NT2/D1 (cell line): ENCODE measurements around the gene CHMP4A.

Experiments
- DNase-seq: peaks from one replicate; pipeline ENCODE4 v3.0.0-alpha.2; 2011; ENCODE audit warnings: low read depth, low spot score
- H3K27me3 ChIP-seq: 2 replicates; pipeline ENCODE4 v1.6.0; 2011; ENCODE audit warnings: mild to moderate bottlenecking; ENCODE audit not compliant: insufficient read length, insufficient read depth
- H3K36me3 ChIP-seq: 2 replicates; pipeline ENCODE4 v1.6.1; 2011; ENCODE audit warnings: mild to moderate bottlenecking, low read length, mixed read lengths; ENCODE audit not compliant: insufficient read depth, insufficient read length
- H3K4me1 ChIP-seq: 2 replicates; pipeline ENCODE4 v1.5.1; 2011; ENCODE audit not compliant: insufficient read depth, insufficient read length
- H3K4me3 ChIP-seq: 2 replicates; pipeline ENCODE4 v1.5.1; 2011; ENCODE audit warnings: low read depth; ENCODE audit not compliant: insufficient read length
- H3K9ac ChIP-seq: 2 replicates; pipeline ENCODE4 v1.6.0; 2011; ENCODE audit warnings: low read depth; ENCODE audit not compliant: insufficient read length
- H3K9me3 ChIP-seq: 2 replicates; pipeline ENCODE4 v1.5.1; 2011; ENCODE audit warnings: mild to moderate bottlenecking, low read length; ENCODE audit not compliant: insufficient read depth
- SUZ12 ChIP-seq: IDR thresholded peaks from 2 replicates; pipeline ENCODE4 v1.6.1; 2011; ENCODE audit not compliant: insufficient read length, insufficient read depth; ENCODE audit errors: extremely low read depth
- YY1 ChIP-seq: IDR thresholded peaks from 2 replicates; pipeline ENCODE4 v1.6.1; 2011; ENCODE audit not compliant: insufficient read length, insufficient read depth
- ZNF274 ChIP-seq: IDR thresholded peaks from 2 replicates; pipeline ENCODE4 v1.6.1; 2011; ENCODE audit warnings: mild to moderate bottlenecking, low read depth, low read length

The CHMP4A gene

DNA sequence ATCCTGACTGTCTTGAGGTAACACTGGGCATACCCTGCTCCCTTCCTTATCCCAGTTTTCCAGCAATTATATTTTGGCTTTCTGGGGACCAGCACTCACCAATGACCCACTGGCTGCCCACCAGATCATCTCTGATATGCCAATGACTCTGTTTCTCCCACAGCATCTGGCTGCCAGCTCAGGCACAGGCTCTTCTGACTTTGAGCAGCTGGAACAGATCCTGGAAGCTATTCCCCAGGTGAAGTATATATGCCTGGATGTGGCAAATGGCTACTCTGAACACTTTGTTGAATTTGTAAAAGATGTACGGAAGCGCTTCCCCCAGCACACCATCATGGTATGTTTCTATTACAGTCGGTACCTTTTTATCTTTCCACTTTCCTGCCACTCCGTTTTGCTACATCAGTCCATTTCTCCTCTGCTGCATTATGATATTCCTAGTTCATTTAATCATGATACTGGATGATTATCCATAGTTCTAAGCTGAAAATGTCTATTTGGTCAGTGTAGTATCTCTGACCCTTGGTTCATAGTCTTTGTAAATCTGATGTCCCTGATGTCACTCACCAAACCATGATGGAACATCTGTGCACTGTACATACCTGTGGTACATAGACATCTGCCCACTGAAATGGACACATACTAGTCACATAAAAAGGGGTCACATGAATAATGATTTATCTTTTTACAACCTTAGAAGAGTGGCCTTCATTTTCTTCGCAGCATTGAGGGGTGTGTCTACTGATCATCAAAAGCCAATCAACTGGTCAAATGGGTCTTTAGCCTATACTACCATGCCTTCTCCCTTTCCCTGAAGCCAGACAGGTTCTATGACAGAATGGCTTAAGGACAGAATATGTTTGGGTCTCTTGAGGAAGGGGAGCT is 22.8 kb upstream of the CHMP4A start:
- H3K9ac ChIP-seq, result no peak overlapping the region
- no peak overlapping the region for H3K4me3 ChIP-seq
- H3K36me3 ChIP-seq, result peaks cover 71% of the 10 kb centered on the region
- TF ChIP-seq ZNF274 (no peak), YY1 (no peak), SUZ12 (no peak)
- H3K4me1 ChIP-seq, result no peaks in the 10 kb centered on the region
- H3K27me3 ChIP-seq, result no peaks in the 10 kb centered on the region
- no peak for DNase-seq
- H3K9me3 ChIP-seq, result no peaks in the 10 kb centered on the region

DNA sequence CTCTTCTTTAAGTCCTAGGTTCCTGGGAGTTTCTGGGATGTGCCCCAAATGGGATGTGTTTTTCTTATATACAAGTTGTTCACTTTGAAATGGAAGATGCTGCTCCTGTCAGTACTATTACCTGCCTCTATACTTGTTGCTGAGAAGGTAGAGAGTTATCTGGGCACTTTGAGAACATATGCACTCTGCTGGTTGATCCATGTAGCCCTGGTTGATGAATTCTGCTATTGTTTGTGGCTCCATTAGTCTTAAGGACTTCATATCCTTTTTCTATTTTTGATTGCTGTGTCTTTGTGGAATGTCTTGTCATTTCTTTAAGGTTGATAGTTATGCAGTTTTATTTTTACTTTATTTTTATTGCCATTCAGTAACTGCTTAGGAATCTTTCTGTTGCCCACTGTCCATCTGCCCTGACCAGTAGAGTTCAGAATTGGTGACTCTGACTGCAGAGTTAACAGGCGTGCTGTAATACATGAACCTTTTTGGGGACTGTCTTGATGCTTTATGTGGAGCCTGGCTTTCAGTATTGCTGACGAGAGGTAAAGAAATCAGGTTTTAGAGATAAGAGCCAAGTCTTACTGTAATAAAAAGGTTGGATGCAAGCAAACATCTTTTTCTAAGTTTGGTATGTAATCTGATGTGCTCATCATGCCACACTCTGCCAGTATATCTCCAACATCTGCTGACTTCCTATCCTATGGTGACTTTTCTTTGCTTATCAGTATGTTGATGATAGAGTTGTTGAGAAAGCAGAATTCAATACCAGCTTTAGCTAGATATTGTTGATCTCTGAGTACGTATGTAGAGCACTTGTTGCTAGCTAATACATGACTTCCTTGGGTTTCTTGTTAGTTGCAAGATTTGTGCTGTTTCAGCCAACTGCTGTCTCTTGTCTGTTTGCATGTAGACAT is 21.1 kb upstream of the CHMP4A start:
- Histone ChIP-seq H3K4me1 (no peaks in the 10 kb centered on the region), H3K9ac (no peak overlapping the region), H3K36me3 (peaks cover 59% of the 10 kb centered on the region), H3K27me3 (no peaks in the 10 kb centered on the region), H3K9me3 (no peaks in the 10 kb centered on the region), H3K4me3 (no peak overlapping the region)
- no peak for TF ChIP-seq YY1
- no peak for TF ChIP-seq SUZ12
- TF ChIP-seq ZNF274, result no peak
- DNase-seq, result no peak

DNA sequence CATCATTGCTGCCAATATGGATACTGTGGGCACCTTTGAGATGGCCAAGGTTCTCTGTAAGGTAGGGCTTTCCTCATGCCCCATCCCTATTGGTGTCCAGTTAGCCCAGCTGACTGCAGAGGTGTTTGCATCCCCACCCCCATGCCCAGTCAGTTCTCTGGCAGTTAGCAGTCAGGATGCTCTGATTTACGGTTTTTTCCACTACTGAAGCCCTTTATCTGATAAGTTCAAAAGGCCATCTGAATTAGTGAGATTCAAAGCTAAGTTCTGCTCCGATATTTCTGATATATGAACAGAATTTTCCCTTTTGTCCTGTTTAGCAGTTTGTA is 20.2 kb upstream of the CHMP4A start:
- no peak for TF ChIP-seq SUZ12
- TF ChIP-seq ZNF274, result no peak
- no peak for TF ChIP-seq YY1
- no peak for DNase-seq
- peaks cover 54% of the 10 kb centered on the region for H3K36me3 ChIP-seq
- H3K4me1 ChIP-seq, result no peaks in the 10 kb centered on the region
- no peaks in the 10 kb centered on the region for H3K9me3 ChIP-seq
- H3K27me3 ChIP-seq, result no peaks in the 10 kb centered on the region
- peak overlapping the region; percentile 92 for H3K4me3 ChIP-seq
- H3K9ac ChIP-seq, result peak overlapping the region; percentile 83

- no peak for TF ChIP-seq YY1
- no peak for TF ChIP-seq ZNF274
- no peak for TF ChIP-seq SUZ12
- Histone ChIP-seq H3K4me1 (no peaks in the 10 kb centered on the region), H3K27me3 (no peaks in the 10 kb centered on the region), H3K36me3 (peaks cover 53% of the 10 kb centered on the region), H3K9me3 (no peaks in the 10 kb centered on the region), H3K9ac (peak within 1 kb of the TSS; percentile 95), H3K4me3 (peak within 1 kb of the TSS; percentile 92)
- DNase-seq, result no peak
These were observed 19.6 kb upstream of the CHMP4A start, which contains the start of gene GMPR2 for GRCh38 chr14:24232645-24233537. TSS of gene GMPR2 (plus strand) at chr14:24232929. CDS start at chr14:24233254, 325 bp downstream.

GRCh38 chr14:24232121-24232644 is 18.9 kb upstream of the CHMP4A start, which contains the start of gene NEDD8:
TSS of gene NEDD8 (minus strand) at chr14:24232367. CDS start at chr14:24232267, 100 bp downstream.
- no peaks in the 10 kb centered on the region for H3K9me3 ChIP-seq
- H3K27me3 ChIP-seq, result no peaks in the 10 kb centered on the region
- TF ChIP-seq SUZ12 (no peak), YY1 (no peak), ZNF274 (no peak)
- peak; percentile 70 for DNase-seq
- H3K9ac ChIP-seq, result peak within 1 kb of the TSS; percentile 95
- H3K36me3 ChIP-seq, result peaks cover 47% of the 10 kb centered on the region
- peak within 1 kb of the TSS; percentile 92 for H3K4me3 ChIP-seq
- H3K4me1 ChIP-seq, result no peaks in the 10 kb centered on the region

GRCh38 chr14:24231263-24232120 is 18.2 kb upstream of the CHMP4A start:
- TF ChIP-seq SUZ12 (no peak), ZNF274 (no peak), YY1 (no peak)
- Histone ChIP-seq H3K27me3 (no peaks in the 10 kb centered on the region), H3K36me3 (peaks cover 40% of the 10 kb centered on the region), H3K9me3 (no peaks in the 10 kb centered on the region), H3K4me1 (no peaks in the 10 kb centered on the region), H3K4me3 (peak overlapping the region; percentile 92), H3K9ac (peak overlapping the region; percentile 95)
- no peak for DNase-seq
